Activated naive CD8-positive, alpha-beta T cell treated with anti-CD3 and anti-CD28 coated beads, Interleukin-2, amount 50 U/mL, for 24 hours (primary cell): Measurements from ENCODE around the gene NECTIN4.

ENCODE experiments used
- ATAC-seq: fragments of 150-1000 bp; cut with Tn5 transposase; one replicate; pipeline ENCODE4 v1.10.0; 2021
- DNase-seq: peaks from one replicate; pipeline ENCODE4 v3.0.0; 2021
- H3K27ac Mint-ChIP-seq: one replicate; pipeline ENCODE4 v1.8.0; 2021; ENCODE audit warnings: mild to moderate bottlenecking, mixed read lengths
- H3K27me3 Mint-ChIP-seq: one replicate; pipeline ENCODE4 v1.8.0; 2021; ENCODE audit warnings: mixed read lengths
- H3K36me3 Mint-ChIP-seq: one replicate; pipeline ENCODE4 v1.8.0; 2021; ENCODE audit warnings: low read depth, mixed read lengths
- H3K4me1 Mint-ChIP-seq: one replicate; pipeline ENCODE4 v1.8.0; 2021; ENCODE audit warnings: mixed read lengths
- H3K4me3 Mint-ChIP-seq: one replicate; pipeline ENCODE4 v1.8.0; 2021; ENCODE audit warnings: mild to moderate bottlenecking, moderate library complexity, mixed read lengths
- H3K9me3 Mint-ChIP-seq: one replicate; pipeline ENCODE4 v1.8.0; 2021; ENCODE audit warnings: mixed read lengths

Gene NECTIN4

DNA sequence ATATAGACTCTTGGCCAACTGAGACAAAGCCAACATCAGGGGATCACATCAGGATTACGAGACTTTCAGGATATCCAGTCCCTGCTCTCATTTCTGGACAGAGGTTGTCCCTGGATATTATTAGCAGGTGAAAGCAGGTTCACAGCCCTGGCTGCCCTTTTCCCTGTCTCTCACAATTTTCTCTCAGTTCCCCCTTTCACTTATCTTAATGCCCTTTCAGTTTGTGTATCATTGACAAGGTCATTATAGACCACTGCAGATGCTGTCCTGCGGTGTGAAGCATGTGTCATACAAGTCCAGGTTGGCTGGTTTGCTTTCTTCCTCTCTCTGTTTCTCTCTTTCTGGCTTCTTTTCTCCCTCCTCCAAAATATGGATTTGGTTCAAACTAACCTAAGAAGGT, 6.7 kb upstream of the NECTIN4 start:
- ATAC-seq = no peak
- H3K4me3 Mint-ChIP-seq = no peak overlapping the region
- no peak overlapping the region for H3K27ac Mint-ChIP-seq
- peaks cover 81% of the 10 kb centered on the region for H3K4me1 Mint-ChIP-seq
- H3K36me3 Mint-ChIP-seq = peaks cover 7% of the 10 kb centered on the region
- no peaks in the 10 kb centered on the region for H3K9me3 Mint-ChIP-seq
- DNase-seq = no peak
- no peaks in the 10 kb centered on the region for H3K27me3 Mint-ChIP-seq

DNA sequence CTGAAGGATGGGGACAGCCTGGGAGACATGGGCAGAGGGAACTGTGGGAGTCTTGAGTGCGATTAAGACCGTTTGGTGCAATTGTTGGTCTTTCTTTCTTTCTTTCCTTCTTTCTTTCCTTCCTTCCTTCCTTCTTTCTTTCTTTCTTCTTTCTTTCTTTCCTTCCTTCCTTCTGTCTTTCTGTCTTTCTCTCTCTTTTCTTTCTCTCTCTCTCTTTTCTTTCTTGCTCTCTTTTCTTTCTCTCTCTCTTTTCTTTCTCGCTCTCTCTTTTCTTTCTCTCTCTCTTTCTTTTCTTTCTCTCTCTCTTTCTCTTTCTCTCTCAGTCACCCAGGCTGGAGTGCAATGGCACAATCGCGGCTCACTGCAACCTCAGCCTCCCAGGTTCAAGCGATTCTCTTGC, 5.9 kb upstream of the NECTIN4 start:
- Mint-ChIP-seq H3K9me3 (no peaks in the 10 kb centered on the region), H3K4me3 (no peak overlapping the region), H3K27ac (peak overlapping the region; percentile 13), H3K27me3 (no peaks in the 10 kb centered on the region), H3K4me1 (peaks cover 83% of the 10 kb centered on the region), H3K36me3 (peaks cover 7% of the 10 kb centered on the region)
- no peak for ATAC-seq
- no peak for DNase-seq

DNA sequence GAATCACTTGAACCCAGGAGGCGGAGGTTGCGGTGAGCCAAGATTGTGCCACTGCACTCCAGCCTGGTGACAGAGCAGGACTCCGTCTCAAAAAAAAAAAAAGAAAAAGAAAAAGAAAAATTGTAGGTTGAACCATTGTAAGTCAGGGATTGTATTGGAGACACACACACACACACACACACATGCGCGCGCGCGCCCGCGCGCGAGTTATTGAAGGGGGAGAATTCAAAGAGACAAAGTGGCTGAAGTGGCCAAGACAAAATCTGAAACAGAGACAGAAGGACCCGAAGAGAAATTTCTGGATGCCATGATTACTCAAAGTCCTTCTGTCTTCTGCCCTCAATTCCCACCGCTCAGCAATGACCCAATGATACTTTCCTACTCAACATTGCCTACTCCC, 5.1 kb upstream of the NECTIN4 start:
- no peak for ATAC-seq
- no peak for DNase-seq
- Mint-ChIP-seq H3K36me3 (no peaks in the 10 kb centered on the region), H3K4me1 (peaks cover 81% of the 10 kb centered on the region), H3K27me3 (no peaks in the 10 kb centered on the region), H3K4me3 (no peak overlapping the region), H3K27ac (no peak overlapping the region), H3K9me3 (no peaks in the 10 kb centered on the region)

DNA sequence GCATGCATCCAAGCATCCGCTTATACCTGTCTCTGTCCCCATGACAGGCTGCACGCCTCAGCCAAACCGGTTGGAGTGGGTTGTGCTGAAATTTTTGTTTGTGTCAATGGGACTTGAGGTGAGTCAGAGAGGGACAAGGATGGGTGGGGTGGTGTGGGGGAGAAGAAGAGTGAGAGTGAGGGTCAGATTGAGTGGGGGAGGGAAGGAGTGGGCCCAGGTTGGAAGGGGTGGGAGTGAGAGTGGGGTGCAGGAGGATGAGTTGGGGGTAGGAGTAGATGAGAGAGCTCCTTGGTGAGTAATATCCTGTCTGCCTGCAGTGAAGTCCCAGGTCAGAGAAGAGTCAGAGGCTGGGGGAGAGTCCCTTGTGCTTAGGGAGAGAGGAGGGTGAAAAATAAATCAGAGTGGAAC, 3.3 kb upstream of the NECTIN4 start:
- Mint-ChIP-seq H3K36me3 (no peaks in the 10 kb centered on the region), H3K4me3 (no peak overlapping the region), H3K4me1 (peaks cover 69% of the 10 kb centered on the region), H3K9me3 (no peaks in the 10 kb centered on the region), H3K27ac (peak overlapping the region; percentile 47), H3K27me3 (no peaks in the 10 kb centered on the region)
- ATAC-seq = peak; percentile 95
- DNase-seq = peak; percentile 45

DNA sequence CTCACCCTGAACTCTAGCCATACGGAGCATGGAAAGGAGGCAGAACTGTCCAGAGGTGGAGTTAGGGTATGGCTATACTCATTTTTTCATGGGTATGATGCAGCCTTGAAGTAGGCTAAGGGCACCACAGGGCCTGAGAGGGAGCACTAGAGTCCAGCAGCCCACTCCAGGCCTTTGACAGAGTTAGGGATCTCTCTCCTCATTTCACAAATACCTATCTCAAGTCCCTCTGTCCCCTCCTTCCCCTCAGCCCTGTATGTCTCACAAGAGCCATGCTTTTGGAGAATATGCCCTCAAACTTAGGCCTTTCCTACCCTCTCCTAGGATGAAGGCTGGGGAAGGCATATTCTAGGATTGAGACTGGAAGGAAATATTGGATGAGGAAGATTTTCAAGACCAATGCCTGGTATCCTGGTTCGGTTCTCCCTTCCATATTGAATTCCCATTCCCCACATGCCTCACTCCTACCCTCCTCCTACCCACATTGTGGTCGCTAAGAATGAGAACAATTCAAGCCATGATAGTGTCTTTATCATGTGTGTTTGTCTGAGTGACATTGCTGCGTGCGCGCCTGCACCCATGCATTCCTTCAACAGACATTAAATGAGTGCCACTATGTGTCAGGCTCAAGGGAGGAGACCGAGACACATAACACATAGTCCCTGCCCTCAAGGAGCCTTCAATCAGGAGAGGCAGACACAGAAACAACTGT, 2.6 kb upstream of the NECTIN4 start:
- H3K27me3 Mint-ChIP-seq = no peaks in the 10 kb centered on the region
- peak; percentile 1 for ATAC-seq
- H3K36me3 Mint-ChIP-seq = no peaks in the 10 kb centered on the region
- H3K9me3 Mint-ChIP-seq = no peaks in the 10 kb centered on the region
- H3K4me1 Mint-ChIP-seq = peaks cover 62% of the 10 kb centered on the region
- H3K4me3 Mint-ChIP-seq = no peak overlapping the region
- DNase-seq = no peak
- H3K27ac Mint-ChIP-seq = peak overlapping the region; percentile 47

DNA sequence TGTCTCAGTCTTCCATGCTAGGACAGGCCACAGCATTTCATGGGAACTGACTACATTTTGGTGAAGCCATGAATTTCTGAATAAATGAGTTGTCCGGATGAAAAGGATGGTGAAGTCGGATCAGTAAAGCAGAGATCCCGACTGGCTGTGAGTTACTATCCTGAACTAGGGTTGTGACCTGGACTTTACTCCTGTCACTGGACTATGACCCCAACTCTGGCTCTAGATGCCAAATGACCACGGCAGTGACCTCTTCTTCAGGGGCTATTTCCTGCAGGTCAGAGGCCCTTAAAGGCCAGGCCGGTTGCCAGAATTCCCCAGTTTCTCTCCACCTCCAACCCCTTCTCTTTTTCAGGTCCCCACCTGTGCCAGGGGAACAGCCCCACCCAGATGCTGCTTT, 1.7 kb upstream of the NECTIN4 start:
- no peak for ATAC-seq
- no peaks in the 10 kb centered on the region for H3K36me3 Mint-ChIP-seq
- H3K4me3 Mint-ChIP-seq = no peak overlapping the region
- H3K4me1 Mint-ChIP-seq = peaks cover 53% of the 10 kb centered on the region
- no peaks in the 10 kb centered on the region for H3K27me3 Mint-ChIP-seq
- H3K9me3 Mint-ChIP-seq = no peaks in the 10 kb centered on the region
- DNase-seq = no peak
- H3K27ac Mint-ChIP-seq = no peak overlapping the region

DNA sequence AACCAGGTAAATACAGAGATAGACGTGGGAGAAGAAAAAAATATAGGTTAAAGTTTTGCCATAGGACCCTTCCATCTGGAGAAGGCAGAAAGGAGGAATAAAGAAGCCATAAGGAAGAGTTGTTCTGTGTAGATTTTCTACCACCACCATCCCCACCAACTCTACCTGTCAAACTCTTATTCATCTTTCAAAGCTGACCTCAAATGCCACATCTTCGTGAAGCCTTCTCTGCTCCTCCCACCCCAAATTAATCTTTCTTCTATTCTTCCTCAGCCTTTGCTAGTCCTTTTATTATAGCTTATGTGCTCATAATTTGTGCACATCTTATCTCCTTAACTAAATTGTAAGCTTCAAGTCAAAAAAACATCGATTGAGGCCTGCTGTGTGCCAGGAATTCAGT, 1.3 kb upstream of the NECTIN4 start:
- H3K36me3 Mint-ChIP-seq = no peaks in the 10 kb centered on the region
- peaks cover 49% of the 10 kb centered on the region for H3K4me1 Mint-ChIP-seq
- no peak overlapping the region for H3K4me3 Mint-ChIP-seq
- no peak for DNase-seq
- peak; percentile 12 for ATAC-seq
- H3K27me3 Mint-ChIP-seq = no peaks in the 10 kb centered on the region
- H3K27ac Mint-ChIP-seq = peak overlapping the region; percentile 34
- H3K9me3 Mint-ChIP-seq = no peaks in the 10 kb centered on the region

DNA sequence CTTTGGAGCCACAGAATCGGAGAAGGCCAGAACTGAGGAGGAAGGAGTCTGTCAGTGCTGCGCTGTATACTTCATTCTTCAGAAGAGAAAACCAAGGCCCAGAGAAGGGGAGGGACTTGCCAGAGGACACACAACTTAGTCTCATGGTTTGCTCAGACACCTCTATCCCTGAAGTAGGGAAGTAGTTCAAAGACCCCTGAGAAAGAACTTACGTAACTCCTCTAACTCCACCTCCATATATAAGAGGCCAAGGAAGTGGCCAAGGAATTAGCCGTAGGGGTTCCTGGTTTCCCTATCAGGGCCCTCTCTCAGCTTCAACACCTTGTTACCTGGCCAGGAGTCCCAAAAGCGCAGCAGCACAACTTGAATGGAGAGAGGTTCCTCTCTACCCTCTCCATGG, 580 bp upstream of the NECTIN4 start:
- Mint-ChIP-seq H3K4me3 (no peak overlapping the region), H3K4me1 (peaks cover 48% of the 10 kb centered on the region), H3K27ac (no peak overlapping the region), H3K36me3 (no peaks in the 10 kb centered on the region), H3K27me3 (no peaks in the 10 kb centered on the region), H3K9me3 (no peaks in the 10 kb centered on the region)
- ATAC-seq (no peak), DNase-seq (no peak)

DNA sequence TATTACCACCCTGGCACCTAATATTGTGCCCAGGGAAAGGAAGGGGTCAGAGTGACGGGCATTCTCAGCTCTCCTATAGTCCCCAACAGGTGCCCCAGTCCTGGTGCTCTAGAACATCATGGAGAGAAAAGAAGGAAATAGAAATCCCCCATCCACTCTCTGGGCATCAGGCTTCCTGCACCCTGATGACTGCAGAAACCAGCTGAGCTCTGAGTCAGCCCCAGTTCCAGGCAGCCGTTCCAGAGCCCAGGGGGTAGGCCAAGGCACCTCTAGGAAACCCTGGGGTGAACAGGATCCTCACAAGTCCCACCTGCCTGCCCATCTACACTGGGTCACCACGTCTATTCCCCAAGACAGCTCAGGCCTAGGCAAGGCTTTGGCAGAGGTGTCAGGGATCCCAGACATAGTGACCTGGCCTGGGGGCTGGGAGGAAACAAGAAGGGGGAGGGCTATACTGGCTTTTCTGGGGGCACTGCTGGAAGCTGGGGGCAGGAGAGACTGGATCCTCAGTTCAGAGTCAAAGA, 709 bp downstream of the NECTIN4 start:
- no peak for ATAC-seq
- H3K27me3 Mint-ChIP-seq = no peaks in the 10 kb centered on the region
- no peaks in the 10 kb centered on the region for H3K9me3 Mint-ChIP-seq
- no peak overlapping the region for H3K4me3 Mint-ChIP-seq
- H3K36me3 Mint-ChIP-seq = no peaks in the 10 kb centered on the region
- no peak overlapping the region for H3K27ac Mint-ChIP-seq
- no peak for DNase-seq
- peaks cover 39% of the 10 kb centered on the region for H3K4me1 Mint-ChIP-seq

DNA sequence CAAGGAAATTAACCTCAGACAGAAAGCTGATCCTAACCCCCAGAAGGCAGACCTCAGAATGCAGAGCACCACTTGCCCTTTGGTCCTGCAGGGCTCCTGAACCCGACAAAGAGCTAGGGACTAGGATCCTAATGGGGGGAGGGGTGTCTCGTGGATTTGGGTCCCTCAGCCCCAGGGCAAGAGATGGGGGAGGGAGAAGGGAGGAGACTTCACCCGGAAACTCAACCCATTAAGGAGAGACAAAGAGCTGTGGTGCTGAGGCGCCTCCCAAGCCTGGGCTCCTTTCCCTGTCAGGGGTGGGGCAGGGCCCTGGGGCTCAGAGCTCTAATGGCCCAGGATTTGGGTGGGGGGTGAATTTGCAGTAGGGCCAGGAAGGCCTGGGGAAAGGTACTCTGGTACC, 2.9 kb downstream of the NECTIN4 start:
- H3K36me3 Mint-ChIP-seq = no peaks in the 10 kb centered on the region
- no peak overlapping the region for H3K27ac Mint-ChIP-seq

DNA sequence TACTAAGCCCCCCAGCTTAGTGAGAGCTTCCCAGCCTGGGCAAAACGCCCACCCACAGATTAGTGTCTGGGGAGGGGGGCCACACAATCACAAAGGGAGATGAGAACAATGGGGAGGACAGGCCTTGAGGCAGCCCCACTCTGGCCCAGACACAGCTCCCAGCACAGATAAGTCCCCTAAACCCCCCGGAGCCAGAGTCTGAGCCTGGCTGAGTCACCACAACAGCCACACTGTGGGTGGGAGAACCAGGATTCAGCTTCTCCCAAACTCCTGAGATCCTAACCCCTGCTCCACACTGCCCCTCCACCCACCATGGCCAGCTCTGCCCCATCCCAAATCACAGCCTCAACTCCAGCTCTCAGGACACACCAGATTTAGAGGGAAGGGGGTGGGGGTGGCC, 4.2 kb downstream of the NECTIN4 start:
- H3K4me1 Mint-ChIP-seq = peaks cover 11% of the 10 kb centered on the region
- DNase-seq = no peak

More for the DNA sequence above, 2.9 kb downstream of the NECTIN4 start:
- no peaks in the 10 kb centered on the region for H3K27me3 Mint-ChIP-seq
- peaks cover 17% of the 10 kb centered on the region for H3K4me1 Mint-ChIP-seq
- DNase-seq = no peak
- no peak overlapping the region for H3K4me3 Mint-ChIP-seq
- H3K9me3 Mint-ChIP-seq = no peaks in the 10 kb centered on the region
- no peak for ATAC-seq

DNA sequence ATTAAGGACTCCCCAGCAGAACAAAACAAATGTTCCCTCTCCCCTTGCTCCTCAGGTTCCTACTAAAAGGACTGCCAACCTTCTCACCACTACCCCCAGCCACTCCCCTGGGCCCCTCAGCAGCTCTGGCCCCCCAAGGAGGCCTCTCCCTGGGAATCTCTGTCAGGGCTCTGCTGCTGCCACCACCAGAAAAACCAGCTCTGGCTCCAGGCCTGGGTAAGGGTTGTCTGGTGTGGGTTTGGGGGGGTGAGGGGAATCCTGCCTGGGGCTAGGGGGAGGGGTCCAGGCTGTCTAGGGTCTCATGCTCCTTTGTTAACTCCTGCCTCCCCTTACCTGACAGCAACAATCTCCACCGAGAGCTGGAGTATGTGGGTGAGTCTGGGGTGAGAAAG, 4.8 kb downstream of the NECTIN4 start:
- Mint-ChIP-seq H3K27ac (no peak overlapping the region), H3K4me3 (no peak overlapping the region), H3K36me3 (no peaks in the 10 kb centered on the region), H3K27me3 (no peaks in the 10 kb centered on the region), H3K9me3 (no peaks in the 10 kb centered on the region), H3K4me1 (peaks cover 6% of the 10 kb centered on the region)
- DNase-seq (no peak), ATAC-seq (no peak)

More for the DNA sequence above, 4.2 kb downstream of the NECTIN4 start:
- H3K9me3 Mint-ChIP-seq = no peaks in the 10 kb centered on the region
- no peak overlapping the region for H3K4me3 Mint-ChIP-seq
- no peak for ATAC-seq
- H3K27me3 Mint-ChIP-seq = no peaks in the 10 kb centered on the region
- H3K36me3 Mint-ChIP-seq = no peaks in the 10 kb centered on the region
- no peak overlapping the region for H3K27ac Mint-ChIP-seq

DNA sequence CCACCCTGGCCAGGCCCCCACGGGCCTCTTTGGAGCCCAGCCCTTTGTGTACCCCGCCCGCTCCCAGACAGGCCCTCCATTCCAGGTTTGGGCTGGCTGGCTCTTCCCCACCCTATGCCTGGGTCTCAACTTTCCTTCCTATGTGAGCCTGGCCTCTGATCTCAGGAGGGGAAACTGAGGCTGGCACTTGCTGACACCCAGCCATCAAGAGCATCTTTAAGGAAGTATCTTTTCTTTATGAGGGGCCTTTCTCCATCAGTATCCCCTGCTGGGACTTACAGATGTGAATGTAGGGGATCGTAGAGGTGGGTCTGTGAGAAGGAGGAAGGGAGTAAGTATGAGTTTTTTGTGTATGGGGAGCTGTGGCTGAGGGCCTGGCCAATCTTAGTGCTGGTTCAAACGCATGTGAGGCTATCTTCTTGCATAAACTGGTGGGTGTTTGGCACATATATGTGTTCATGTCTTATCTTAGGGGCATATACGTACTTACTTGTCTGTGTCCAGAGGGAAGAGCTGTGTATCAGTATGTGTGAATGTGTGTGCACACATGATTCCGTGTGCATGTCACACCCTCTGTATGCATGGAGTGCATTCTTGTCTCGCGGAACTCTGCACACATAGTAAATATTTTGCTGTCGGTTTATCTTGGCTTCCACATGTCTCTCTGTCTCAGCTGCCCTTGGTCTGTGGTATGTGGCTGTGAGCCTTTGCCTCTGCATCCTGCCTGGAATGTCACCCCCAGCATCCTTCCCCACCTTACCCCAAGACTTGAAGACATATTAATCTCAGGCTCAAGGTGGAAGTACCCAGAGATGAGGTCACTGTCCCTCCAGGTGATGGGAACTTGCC, 5.4 kb downstream of the NECTIN4 start:
- Mint-ChIP-seq H3K9me3 (no peaks in the 10 kb centered on the region), H3K4me1 (peaks cover 6% of the 10 kb centered on the region), H3K27me3 (no peaks in the 10 kb centered on the region), H3K4me3 (no peak overlapping the region), H3K36me3 (no peaks in the 10 kb centered on the region), H3K27ac (no peak overlapping the region)
- DNase-seq (no peak), ATAC-seq (no peak)

DNA sequence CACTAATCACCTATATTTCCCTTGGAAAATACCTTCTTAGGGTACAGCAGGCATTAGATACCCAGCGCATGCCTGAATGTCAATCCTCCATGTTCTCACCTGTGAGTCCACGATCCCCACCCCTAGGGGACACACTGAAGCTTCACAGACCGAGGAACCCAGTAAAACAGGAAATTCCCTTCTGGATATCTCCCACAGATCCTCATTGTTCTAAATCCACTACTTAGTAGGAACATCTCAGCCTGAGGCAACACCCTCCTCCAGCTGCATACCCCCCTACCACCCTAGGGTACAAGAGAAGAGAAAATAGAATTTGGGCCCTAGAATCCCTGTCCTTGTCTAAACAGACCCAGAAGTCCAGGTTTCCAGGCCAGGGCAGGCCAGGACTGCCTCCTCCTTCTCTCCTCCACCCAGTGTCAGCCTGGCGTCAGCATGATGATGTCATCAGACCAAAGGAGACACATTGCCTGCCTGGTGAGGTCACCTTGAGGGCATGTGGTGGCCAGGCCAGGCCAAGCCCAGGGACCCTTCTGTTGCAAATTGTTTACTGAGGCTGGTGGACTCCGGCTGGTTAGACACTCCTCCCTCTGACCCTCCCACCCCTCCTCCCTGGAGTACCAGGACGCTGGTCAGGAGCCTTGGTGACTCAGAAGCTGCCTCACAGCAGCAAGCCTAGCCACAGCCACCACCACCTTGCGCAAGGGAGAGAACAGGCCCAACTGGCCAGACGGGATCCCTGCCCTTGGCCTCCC, 6.2 kb downstream of the NECTIN4 start:
- H3K4me1 Mint-ChIP-seq = peaks cover 6% of the 10 kb centered on the region
- no peak overlapping the region for H3K27ac Mint-ChIP-seq
- no peaks in the 10 kb centered on the region for H3K9me3 Mint-ChIP-seq
- H3K4me3 Mint-ChIP-seq = no peak overlapping the region
- DNase-seq = no peak
- peak; percentile 42 for ATAC-seq
- H3K36me3 Mint-ChIP-seq = no peaks in the 10 kb centered on the region
- H3K27me3 Mint-ChIP-seq = no peaks in the 10 kb centered on the region
